Neural progenitor cell (in vitro differentiated cells): ENCODE data around the gene DGKD. TPM values are rescaled to one million over a fixed set of nuclear protein-coding genes. Genes with fewer than 3 reads are reported as not detected.

Source experiments
- DNase-seq: peaks from one replicate; pipeline ENCODE4 v3.0.0-alpha.2; 2016; ENCODE audit warnings: low spot score
- H2AFZ ChIP-seq: fragments of 200-600 bp; sonication (generic); replicated peaks from 2 replicates; pipeline ENCODE4 v1.6.1; 2016; ENCODE audit warnings: antibody characterized with exemption
- H3F3A ChIP-seq: fragments of 200-600 bp; sonication (generic); 2 replicates; pipeline ENCODE4 v1.6.1; 2016; ENCODE audit warnings: antibody characterized with exemption, low read depth
- H3K27ac ChIP-seq: fragments of 200-600 bp; sonication (generic); 2 replicates; pipeline ENCODE4 v1.5.1; 2016; ENCODE audit warnings: mild to moderate bottlenecking
- H3K27me3 ChIP-seq: fragments of 200-600 bp; sonication (generic); 2 replicates; pipeline ENCODE4 v1.6.1; 2016; ENCODE audit warnings: mild to moderate bottlenecking, moderate library complexity
- H3K36me3 ChIP-seq: fragments of 200-600 bp; sonication (generic); 2 replicates; pipeline ENCODE4 v1.5.1; 2016
- H3K4me1 ChIP-seq: fragments of 200-600 bp; sonication (generic); 2 replicates; pipeline ENCODE4 v1.6.1; 2016; ENCODE audit warnings: mixed run types
- H3K4me2 ChIP-seq: fragments of 200-600 bp; sonication (generic); 2 replicates; pipeline ENCODE4 v1.6.1; 2016
- H3K4me3 ChIP-seq: fragments of 200-600 bp; sonication (generic); 2 replicates; pipeline ENCODE4 v1.5.1; 2016
- H3K79me2 ChIP-seq: fragments of 200-600 bp; sonication (generic); 2 replicates; pipeline ENCODE4 v1.6.1; 2016; ENCODE audit warnings: low read depth
- H3K9ac ChIP-seq: fragments of 200-600 bp; sonication (generic); 2 replicates; pipeline ENCODE4 v1.6.1; 2016
- H3K9me3 ChIP-seq: fragments of 200-600 bp; sonication (generic); 2 replicates; pipeline ENCODE4 v1.5.1; 2016; ENCODE audit warnings: low read depth
- H4K20me1 ChIP-seq: fragments of 200-600 bp; sonication (generic); 2 replicates; pipeline ENCODE4 v1.6.1; 2016; ENCODE audit warnings: low read depth
- H3K27ac Mint-ChIP-seq: 3 replicates; pipeline ENCODE4 v1.8.0; 2021; ENCODE audit warnings: mixed read lengths
- H3K27me3 Mint-ChIP-seq: 2 replicates; pipeline ENCODE4 v1.8.0; 2022; ENCODE audit warnings: low read depth, mild to moderate bottlenecking, inconsistent platforms, moderate library complexity, mixed read lengths; ENCODE audit not compliant: insufficient read depth
- H3K36me3 Mint-ChIP-seq: 3 replicates; pipeline ENCODE4 v1.8.0; 2021; ENCODE audit warnings: mixed read lengths
- H3K4me1 Mint-ChIP-seq: 3 replicates; pipeline ENCODE4 v1.8.0; 2021; ENCODE audit warnings: mixed read lengths
- H3K4me3 Mint-ChIP-seq: 3 replicates; pipeline ENCODE4 v1.8.0; 2021; ENCODE audit warnings: mild to moderate bottlenecking, moderate library complexity, mixed read lengths
- H3K9me3 Mint-ChIP-seq: 3 replicates; pipeline ENCODE4 v1.8.0; 2020; ENCODE audit warnings: mixed read lengths
- CTCF ChIP-seq: fragments of 200-600 bp; sonication (generic); IDR thresholded peaks from 2 replicates; pipeline ENCODE4 v1.5.1; 2017; ENCODE audit warnings: antibody characterized with exemption, mild to moderate bottlenecking
- EZH2 ChIP-seq: fragments of 200-600 bp; sonication (generic); IDR thresholded peaks from 2 replicates; pipeline ENCODE4 v1.6.1; 2017; ENCODE audit warnings: antibody characterized with exemption, mild to moderate bottlenecking, moderate library complexity
- EZH2phosphoT487 ChIP-seq: fragments of 200-600 bp; sonication (generic); IDR thresholded peaks from 2 replicates; pipeline ENCODE4 v1.6.1; 2017; ENCODE audit warnings: antibody characterized with exemption
- total RNA-seq: library from RNA; depleted of rRNA; stranded (reverse); fragments of >200 nt; gene quantifications from 2 replicates; pipeline ENCODE4 v1.2.3, GENCODE V29; 2015; ENCODE audit warnings: low replicate concordance

The DGKD gene
- total RNA-seq, 1 donor from 2014 or later: 10.9 TPM

GRCh38 chr2:233446606-233447305, 92.5 kb downstream of the DGKD start:
- Histone ChIP-seq H2AFZ (no peak overlapping the region), H3K79me2 (no peaks in the 10 kb centered on the region), H3K4me3 (no peak overlapping the region), H3K27me3 (no peaks in the 10 kb centered on the region), H3K36me3 (no peaks in the 10 kb centered on the region), H3K27ac (no peak overlapping the region), H4K20me1 (no peaks in the 10 kb centered on the region), H3K4me2 (no peak overlapping the region), H3K4me1 (peaks cover 4% of the 10 kb centered on the region), H3F3A (no peaks in the 10 kb centered on the region), H3K9ac (no peak overlapping the region), H3K9me3 (no peaks in the 10 kb centered on the region)
- H3K9me3 Mint-ChIP-seq: no peaks in the 10 kb centered on the region
- no peak overlapping the region for H3K27ac Mint-ChIP-seq
- no peak overlapping the region for H3K4me3 Mint-ChIP-seq
- peaks cover 7% of the 10 kb centered on the region for H3K27me3 Mint-ChIP-seq
- DNase-seq: no peak
- TF ChIP-seq EZH2: no peak
- TF ChIP-seq EZH2phosphoT487: no peak
- no peak for TF ChIP-seq CTCF
- H3K4me1 Mint-ChIP-seq: peaks cover 14% of the 10 kb centered on the region
- peaks cover 18% of the 10 kb centered on the region for H3K36me3 Mint-ChIP-seq

- H3K4me1 Mint-ChIP-seq: peaks cover 14% of the 10 kb centered on the region
- H3K4me2 ChIP-seq: no peak overlapping the region
- peaks cover 23% of the 10 kb centered on the region for H3K36me3 Mint-ChIP-seq
- no peaks in the 10 kb centered on the region for H3K79me2 ChIP-seq
- no peak overlapping the region for H3K27ac ChIP-seq
- no peak overlapping the region for H3K9ac ChIP-seq
- no peaks in the 10 kb centered on the region for H3K9me3 ChIP-seq
- no peak for DNase-seq
- H3K36me3 ChIP-seq: no peaks in the 10 kb centered on the region
- H3F3A ChIP-seq: no peaks in the 10 kb centered on the region
- no peaks in the 10 kb centered on the region for H3K9me3 Mint-ChIP-seq
- no peak overlapping the region for H3K27ac Mint-ChIP-seq
- peaks cover 7% of the 10 kb centered on the region for H3K27me3 Mint-ChIP-seq
- no peak overlapping the region for H2AFZ ChIP-seq
- H3K4me1 ChIP-seq: peaks cover 4% of the 10 kb centered on the region
- no peak overlapping the region for H3K4me3 Mint-ChIP-seq
- H3K27me3 ChIP-seq: no peaks in the 10 kb centered on the region
- no peak overlapping the region for H3K4me3 ChIP-seq
- no peaks in the 10 kb centered on the region for H4K20me1 ChIP-seq
- TF ChIP-seq CTCF (no peak), EZH2 (no peak), EZH2phosphoT487 (no peak)
These were observed 93.4 kb downstream of the DGKD start for GRCh38 chr2:233447506-233448219.

GRCh38 chr2:233448220-233448559, 93.9 kb downstream of the DGKD start:
- Histone ChIP-seq H3K4me2 (no peak overlapping the region), H3F3A (no peaks in the 10 kb centered on the region), H3K4me3 (no peak overlapping the region), H4K20me1 (no peaks in the 10 kb centered on the region), H3K79me2 (no peaks in the 10 kb centered on the region), H3K4me1 (peaks cover 4% of the 10 kb centered on the region), H3K27ac (no peak overlapping the region), H3K9ac (no peak overlapping the region), H2AFZ (no peak overlapping the region), H3K36me3 (no peaks in the 10 kb centered on the region), H3K9me3 (no peaks in the 10 kb centered on the region), H3K27me3 (no peaks in the 10 kb centered on the region)
- Mint-ChIP-seq H3K36me3 (peaks cover 23% of the 10 kb centered on the region), H3K9me3 (no peaks in the 10 kb centered on the region), H3K27me3 (peaks cover 7% of the 10 kb centered on the region), H3K4me3 (no peak overlapping the region), H3K4me1 (peaks cover 13% of the 10 kb centered on the region), H3K27ac (peak overlapping the region; percentile 1)
- DNase-seq: peak; percentile 37
- TF ChIP-seq EZH2: no peak
- no peak for TF ChIP-seq EZH2phosphoT487
- peak; percentile 35 for TF ChIP-seq CTCF
